H1 (cell line): ENCODE results near the gene CORO2B. TPM values are rescaled to one million over a fixed set of nuclear protein-coding genes. Genes with fewer than 3 reads are reported as not detected.

Source experiments
- BRCA1 ChIP-seq: IDR thresholded peaks from 2 replicates; pipeline ENCODE4 v1.6.1; 2012; ENCODE audit warnings: low read depth, low read length, improper control_type of control experiment
- HDAC6 ChIP-seq: IDR thresholded peaks from one replicate; pipeline ENCODE4 v1.7.1; 2012; ENCODE audit warnings: low read depth, mild to moderate bottlenecking, inconsistent platforms, low read length, moderate library complexity
- SP4 ChIP-seq: IDR thresholded peaks from 2 replicates; pipeline ENCODE4 v1.6.1; 2012; ENCODE audit warnings: low read length, inconsistent platforms
- TBP ChIP-seq: IDR thresholded peaks from 2 replicates; pipeline ENCODE4 v1.6.1; 2011; ENCODE audit warnings: low read depth, low read length, improper control_type of control experiment
- ZNF274 ChIP-seq: IDR thresholded peaks from 2 replicates; pipeline ENCODE4 v1.7.0; 2012; ENCODE audit warnings: low read length, borderline replicate concordance; ENCODE audit errors: extremely low read depth
- polyA plus RNA-seq, 7 experiments: library from polyadenylated mRNA; depleted of rRNA in 3 of 7; stranded (reverse) in 5 of 7; unstranded in 2 of 7; fragments of >200 nt in 5 of 7; fragments of 200-250 nt in 2 of 7; gene quantifications; 1 replicate in 5 of 7; 2 replicates in 1 of 7; 4 replicates in 1 of 7; pipeline versions ENCODE4 v1.2.1 to v1.2.3, GENCODE V29; 2011 to 2013; ENCODE audit warnings: missing spikeins in 2 of 7, mixed read lengths in 2 of 7
- total RNA-seq: library from RNA; stranded (reverse); fragmentation: NEBNext Ultra II Directional; extraction: Animal tissue kit (Norgen Biotek cat#: 25700); gene quantifications from 2 replicates; pipeline ENCODE4 v1.2.1, GENCODE V29; 2021

Gene CORO2B
- total and polyA plus RNA-seq, 2 of the 8 experiments (the other 6 are each of a cell fraction or from before 2014, with no cell fraction given) = 3.4 to 6.7 TPM

GRCh38 chr15:68558318-68559305 is 20.2 kb upstream of the CORO2B start (continued):
- TF ChIP-seq HDAC6 (no peak), TBP (no peak), BRCA1 (no peak), ZNF274 (no peak), SP4 (no peak)
